Stimulated activated CD8-positive, alpha-beta memory T cell treated with anti-CD3 and anti-CD28 coated beads, Interleukin-15, amount 100 ng/mL, for 48 hours (primary cell): Measurements from ENCODE around the gene EXOSC5.
"Not testable (repeated sequence)": the region's sequence is repeated elsewhere in the genome, so short reads cannot be mapped to it uniquely, and the experiment has no call there.

Experiments used
- DNase-seq, 2 donors: peaks; one replicate each; pipeline ENCODE4 v3.0.0-alpha.2; 2020; ENCODE audit warnings: low read depth in 2 of 2

Gene EXOSC5

DNA sequence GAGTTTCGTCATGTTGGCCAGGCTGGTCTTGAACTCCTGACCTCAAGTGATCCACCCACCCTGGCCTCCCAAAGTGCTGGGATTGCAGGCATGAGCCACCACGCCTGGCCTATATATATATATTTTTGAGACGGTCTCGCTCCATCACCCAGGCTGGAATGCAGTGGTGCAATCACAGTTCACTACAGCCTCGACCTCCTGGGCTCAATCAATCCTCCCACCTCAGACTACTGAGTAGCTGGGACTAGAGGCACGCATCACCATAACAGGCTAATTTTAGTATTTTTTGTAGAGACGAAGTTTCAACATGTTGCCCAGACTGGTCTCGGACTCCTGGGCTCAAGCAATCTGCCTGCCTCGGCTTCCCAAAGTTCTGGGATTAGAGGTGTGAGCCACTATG is 50.2 kb downstream of the EXOSC5 start:
- not testable (repeated sequence) for DNase-seq

DNA sequence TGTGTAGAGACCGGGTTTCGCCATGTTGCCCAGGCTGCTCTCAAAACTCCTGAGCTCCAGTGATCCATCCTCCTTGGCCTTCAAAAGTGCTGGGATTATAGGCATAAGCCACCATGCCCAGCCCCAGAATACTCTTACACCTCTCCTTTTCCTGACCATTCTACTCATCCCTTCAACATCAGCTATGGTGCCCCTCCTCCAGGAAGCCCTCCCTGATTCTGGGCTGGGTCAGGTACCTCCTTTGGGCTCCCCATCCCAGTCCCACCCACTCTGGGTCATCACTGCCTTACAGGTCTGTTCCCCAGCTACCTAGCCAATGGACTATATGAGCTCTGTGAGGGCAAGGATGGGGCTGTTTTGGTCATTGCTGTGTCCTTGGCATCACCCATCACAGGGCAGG is 53.0 kb downstream of the EXOSC5 start:
- no peak for DNase-seq

DNA sequence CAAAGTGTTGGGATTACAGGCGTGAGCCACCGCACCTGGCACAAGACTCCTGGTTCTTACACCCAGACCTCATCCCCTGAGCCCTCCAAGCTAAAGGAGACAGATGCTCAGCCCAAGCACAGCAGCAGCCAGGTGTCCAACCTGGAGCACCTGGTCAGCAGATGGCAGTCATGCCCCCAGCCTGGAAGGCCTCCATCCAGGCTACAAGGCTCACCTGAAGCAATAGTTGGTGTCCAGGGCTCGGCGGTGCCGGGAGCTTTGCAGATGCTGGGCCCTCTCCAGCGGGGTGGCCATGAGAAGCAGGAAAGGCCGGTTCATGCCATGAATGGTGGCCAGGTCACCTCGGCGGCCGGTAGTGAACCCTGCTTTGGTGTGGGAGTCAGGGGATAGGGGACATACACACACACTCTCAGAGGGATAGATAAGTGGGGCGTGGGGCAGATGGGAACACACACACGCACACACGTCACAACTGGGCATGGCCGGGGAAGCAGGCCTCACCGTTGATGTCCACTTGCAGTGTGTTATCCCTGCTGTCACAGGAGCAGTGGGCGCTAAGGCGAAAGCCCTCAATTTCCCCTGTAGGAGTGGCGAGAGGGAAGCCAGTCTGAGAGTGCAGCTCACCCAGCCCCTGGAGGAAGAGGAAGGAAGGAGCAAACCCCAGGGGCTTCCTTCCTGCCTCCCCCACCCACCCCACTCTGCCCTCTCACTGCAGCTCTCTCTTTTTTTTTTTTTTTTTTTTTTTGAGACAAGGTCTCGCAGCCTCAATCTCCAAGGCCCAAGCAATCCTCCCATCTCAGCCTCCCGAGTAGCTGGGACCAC is 55.3 kb downstream of the EXOSC5 start:
- DNase-seq = no peak

DNA sequence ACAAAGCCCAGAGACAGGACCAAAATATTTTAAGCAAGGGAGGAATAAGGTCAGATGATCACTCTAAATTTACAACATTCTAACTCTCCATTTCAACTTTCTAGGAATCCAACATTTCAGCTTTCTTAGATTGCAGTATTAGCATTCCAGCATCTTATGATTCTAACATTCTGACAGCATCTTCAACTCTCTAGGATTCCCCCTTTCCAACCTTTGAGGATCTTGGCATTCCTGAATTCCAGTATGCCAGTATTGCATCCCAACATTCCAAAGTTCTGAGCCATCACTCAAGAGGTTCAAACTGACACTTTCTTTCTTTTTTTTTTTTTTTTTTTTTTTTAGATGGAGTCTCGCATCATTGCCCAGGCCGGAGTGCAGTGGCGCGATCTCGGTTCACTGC is 57.2 kb downstream of the EXOSC5 start:
- no peak for DNase-seq
